ENCODE data around the gene DPCD. TPM values are rescaled to one million over a fixed set of nuclear protein-coding genes. Genes with fewer than 3 reads are reported as not detected.

Gene DPCD
- total RNA-seq, 1 donor from 2014 or later = 21.5 TPM

DNA sequence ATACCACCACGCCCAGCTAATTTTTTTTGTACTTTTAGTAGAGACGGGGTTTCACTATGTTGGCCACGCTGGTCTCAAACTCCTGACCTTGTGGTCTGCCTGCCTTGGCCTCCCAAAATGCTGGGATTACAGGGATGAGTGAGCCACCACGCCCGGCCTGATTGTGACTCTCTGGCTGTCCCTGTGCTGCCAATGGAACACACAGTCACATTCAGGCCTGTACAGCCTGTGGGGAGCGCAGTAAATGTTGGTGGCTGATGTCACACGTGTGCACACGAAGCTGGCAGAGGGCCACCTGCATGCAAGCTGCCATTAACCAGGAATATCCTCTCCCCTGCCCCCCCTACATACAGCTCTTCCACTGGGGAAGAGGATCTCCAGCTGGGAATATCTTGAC, 22.2 kb upstream of the DPCD start:
- intact Hi-C loops (cut with DNase I) = loop anchor here (10.0 kb wide), 1 partner anchor 271 kb away; no protein-coding TSS in a partner anchor
- ATAC-seq (no peak), DNase-seq (ENCODE audit: missing footprints) (no peak)

GRCh38 chr10:101566333-101567164, 21.6 kb upstream of the DPCD start:
- no peak for ATAC-seq
- intact Hi-C loops (cut with DNase I) = loop anchor here (10.0 kb wide), 1 partner anchor 272 kb away; no protein-coding TSS in a partner anchor
- DNase-seq (ENCODE audit: missing footprints) = no peak

DNA sequence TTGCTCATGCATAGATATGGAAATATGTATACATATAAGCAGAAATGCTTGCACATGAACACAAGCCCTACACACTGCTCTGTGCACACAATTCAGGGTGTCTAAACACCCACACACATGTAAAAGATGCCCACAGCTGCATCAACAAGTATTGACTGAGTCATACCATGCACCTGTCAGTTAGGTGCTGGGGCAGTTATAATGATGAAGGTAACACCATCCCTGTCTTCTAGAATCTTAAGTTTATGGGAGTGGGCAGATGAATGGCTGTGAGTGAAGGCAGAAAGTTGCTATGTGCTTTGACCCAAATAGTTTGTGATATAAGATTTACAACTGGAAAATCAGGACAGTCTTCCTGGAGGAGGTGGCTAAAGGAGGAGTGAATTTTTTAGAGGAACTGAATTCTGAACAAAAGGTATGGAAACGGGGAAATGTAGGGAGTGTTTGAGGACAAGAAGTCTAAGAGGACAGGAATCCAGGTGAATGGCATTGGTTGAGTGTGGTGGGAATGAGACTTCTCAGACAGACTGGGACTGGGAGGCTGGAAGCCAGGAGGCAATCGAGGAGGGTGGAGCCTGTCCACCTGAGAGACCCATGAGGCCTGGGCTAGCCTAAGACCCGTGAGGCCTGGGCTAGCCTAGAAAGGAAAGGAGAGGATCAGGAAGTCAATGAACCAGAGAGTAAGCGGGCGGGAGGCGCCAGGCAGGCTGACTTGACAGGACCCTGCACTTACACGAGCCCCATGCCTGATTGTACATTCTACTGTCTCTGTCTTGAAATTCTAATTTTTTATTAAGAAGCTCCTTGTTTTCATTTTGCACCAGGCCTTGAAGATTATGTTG, 20.7 kb upstream of the DPCD start:
- ATAC-seq (no peak), DNase-seq (ENCODE audit: missing footprints) (no peak)
- intact Hi-C loops (cut with DNase I) = loop anchor here (10.0 kb wide), 1 partner anchor 273 kb away; no protein-coding TSS in a partner anchor

- ATAC-seq = no peak
- intact Hi-C loops (cut with DNase I) = loop anchor here (10.0 kb wide), 1 partner anchor 273 kb away; no protein-coding TSS in a partner anchor
- DNase-seq (ENCODE audit: missing footprints) = no peak
These were observed 19.9 kb upstream of the DPCD start for GRCh38 chr10:101568054-101568745.

DNA sequence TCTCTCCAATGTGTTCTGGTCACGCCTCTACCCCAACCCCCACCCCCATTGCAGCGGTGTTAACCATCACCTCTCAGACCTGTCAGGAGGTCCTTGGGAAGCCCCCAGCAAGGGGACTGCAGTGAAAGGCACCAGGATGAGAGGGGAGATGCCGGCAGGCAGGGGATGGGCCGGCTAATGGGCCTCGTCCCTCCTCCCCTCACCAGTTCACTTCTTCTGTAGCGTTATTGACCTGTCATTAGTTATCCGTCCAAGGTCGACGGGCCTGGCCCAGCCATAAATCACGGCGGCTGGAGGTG, 18.8 kb upstream of the DPCD start:
- no peak for ATAC-seq
- intact Hi-C loops (cut with DNase I) = loop anchor here (10.0 kb wide), 1 partner anchor 274 kb away; no protein-coding TSS in a partner anchor
- no peak for DNase-seq (ENCODE audit: missing footprints)

GRCh38 chr10:101569622-101570427, 18.3 kb upstream of the DPCD start:
- peak; percentile 91 for DNase-seq (ENCODE audit: missing footprints)
- peak; percentile 91 for ATAC-seq
- intact Hi-C loops (cut with DNase I) = loop anchor here (1.0 to 10.0 kb wide), 4 partner anchors 275 to 409 kb away; no protein-coding TSS in a partner anchor

- ATAC-seq = peak; percentile 12
- no peak for DNase-seq (ENCODE audit: missing footprints)
- intact Hi-C loops (cut with DNase I) = loop anchor here (1.0 to 5.0 kb wide), 3 partner anchors 298 to 410 kb away; no protein-coding TSS in a partner anchor
These were observed 17.5 kb upstream of the DPCD start for GRCh38 chr10:101570428-101571270.

DNA sequence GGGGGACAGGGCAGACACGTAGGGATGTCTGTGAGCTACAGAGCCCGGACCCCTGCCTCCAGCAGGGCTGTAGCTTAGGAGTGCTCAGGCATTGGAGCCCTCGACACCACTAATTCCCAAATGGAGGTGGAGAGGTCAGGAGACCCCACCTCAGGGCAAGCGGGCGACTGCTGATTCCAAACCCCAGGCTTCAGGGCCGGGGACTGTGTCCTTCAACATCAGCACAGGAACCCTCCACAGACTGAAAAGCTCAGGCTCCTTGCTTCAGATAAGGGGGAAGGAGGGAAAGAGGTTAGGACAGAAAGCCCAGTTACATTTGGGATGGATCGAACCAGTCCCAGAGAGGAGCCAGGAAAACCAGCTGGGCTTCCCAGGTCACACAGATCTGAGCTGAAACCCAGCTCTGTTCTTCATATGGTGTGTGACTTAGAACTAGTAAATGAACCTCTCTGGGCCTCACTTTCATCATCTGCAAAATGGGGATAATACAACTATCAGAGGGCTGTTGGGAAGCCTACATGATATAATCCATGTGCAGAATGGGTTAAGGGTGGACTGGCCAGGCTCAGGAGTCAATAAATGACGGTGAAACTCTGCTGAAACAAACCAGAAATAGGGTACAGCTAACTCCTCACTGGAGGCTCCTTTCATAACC, 16.7 kb upstream of the DPCD start:
- intact Hi-C loops (cut with DNase I) = loop anchor here (2.0 to 5.0 kb wide), 2 partner anchors 299 to 411 kb away; no protein-coding TSS in a partner anchor
- no peak for ATAC-seq
- DNase-seq (ENCODE audit: missing footprints) = no peak

- DNase-seq (ENCODE audit: missing footprints) = no peak
- no peak for ATAC-seq
- intact Hi-C loops (cut with DNase I) = loop anchor here (5.0 kb wide), 1 partner anchor 300 kb away; no protein-coding TSS in a partner anchor
These were observed 16.0 kb upstream of the DPCD start for GRCh38 chr10:101572126-101572525.

- intact Hi-C loops (cut with DNase I) = loop anchor here (5.0 kb wide), 1 partner anchor 300 kb away; no protein-coding TSS in a partner anchor
- no peak for DNase-seq (ENCODE audit: missing footprints)
- ATAC-seq = no peak
These were observed 15.3 kb upstream of the DPCD start for GRCh38 chr10:101572785-101573184.

GRCh38 chr10:101573885-101574753, 14.0 kb upstream of the DPCD start:
- ATAC-seq (no peak), DNase-seq (ENCODE audit: missing footprints) (no peak)
- intact Hi-C loops (cut with DNase I) = loop anchor here (5.0 kb wide), 1 partner anchor 302 kb away; no protein-coding TSS in a partner anchor

DNA sequence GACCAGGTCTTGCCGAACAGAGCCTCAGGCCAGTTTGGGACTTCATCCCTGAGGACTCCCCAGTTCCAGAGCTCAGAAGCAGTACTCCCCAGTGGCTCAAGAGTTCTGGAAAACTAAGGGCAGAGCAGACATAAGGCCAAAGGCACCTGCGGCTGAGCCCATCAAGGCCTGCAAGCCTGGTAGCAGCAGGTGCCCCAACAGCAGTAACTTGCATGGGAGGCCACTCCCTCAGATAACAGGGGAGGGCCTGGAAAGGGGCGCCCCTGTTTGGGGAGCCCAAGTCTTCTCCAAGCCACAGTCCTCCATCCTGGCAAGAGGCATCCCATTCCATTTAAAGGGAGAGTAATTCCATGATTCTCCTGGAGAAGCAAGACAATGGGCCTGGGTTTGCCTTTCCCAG, 13.0 kb upstream of the DPCD start:
- DNase-seq (ENCODE audit: missing footprints) (no peak), ATAC-seq (no peak)
- intact Hi-C loops (cut with DNase I) = no loop called here

GRCh38 chr10:101575580-101576210, 12.4 kb upstream of the DPCD start:
- DNase-seq (ENCODE audit: missing footprints) = no peak
- ATAC-seq = no peak
- intact Hi-C loops (cut with DNase I) = no loop called here

DNA sequence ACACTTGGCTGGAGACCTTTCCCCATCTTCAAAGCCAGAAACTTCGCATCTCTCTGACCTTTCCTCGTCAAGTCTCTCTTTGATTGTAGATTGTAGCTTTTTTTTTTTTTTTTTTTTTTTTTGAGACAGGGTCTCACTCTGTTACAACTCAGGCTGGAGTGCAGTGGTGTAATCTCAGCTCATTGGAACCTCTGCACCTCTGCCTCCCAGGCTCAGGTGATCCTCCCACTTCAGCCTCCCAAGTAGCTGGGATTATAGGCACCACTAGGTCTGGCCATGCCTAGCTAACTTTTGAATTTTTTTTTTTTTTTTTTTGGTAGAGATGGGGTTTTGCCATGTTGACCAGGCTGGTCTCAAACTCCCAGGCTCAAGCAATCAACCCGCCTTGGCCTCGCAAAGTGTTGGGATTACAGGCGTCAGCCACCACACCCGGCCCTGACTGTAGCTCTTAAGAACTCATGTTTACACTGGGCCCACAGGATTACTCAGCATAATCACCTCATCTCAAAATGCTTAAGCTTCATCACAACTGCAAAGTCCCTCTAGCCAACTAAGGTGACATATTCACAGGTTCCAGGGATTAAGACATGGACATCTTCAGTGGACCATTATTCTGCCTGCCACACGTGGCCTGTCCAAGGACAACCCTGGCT, 11.8 kb upstream of the DPCD start:
- DNase-seq (ENCODE audit: missing footprints) = no peak
- intact Hi-C loops (cut with DNase I) = no loop called here
- ATAC-seq = no peak
